ENCODE measurements around the gene TRHDE.

TRHDE gene

DNA sequence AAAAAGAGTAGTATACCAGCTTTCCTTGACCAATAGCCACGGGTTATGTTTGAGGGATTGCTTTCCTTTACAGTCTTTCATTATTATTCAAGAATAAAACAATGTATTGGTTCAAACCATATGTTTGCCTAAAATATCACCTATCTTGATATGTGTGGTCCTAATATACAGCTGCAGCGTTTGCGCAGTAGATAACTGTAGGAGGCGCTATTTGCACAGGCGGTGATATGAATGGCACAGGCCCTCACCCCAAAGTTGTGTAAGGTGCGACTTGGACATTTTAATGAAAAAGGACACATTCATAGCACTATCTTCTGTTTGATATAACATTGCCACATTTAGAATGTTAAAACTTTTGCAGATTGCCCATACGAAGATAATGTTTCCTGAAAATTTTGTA, 298.4 kb downstream of the TRHDE start:
- H3K9me3 ChIP-seq (ENCODE audit: control insufficient read depth, insufficient read depth, low read depth, low read length), result no peaks in the 10 kb centered on the region
- H3K4me3 ChIP-seq (ENCODE audit: low read depth, low read length), result no peak overlapping the region
- H3K27ac ChIP-seq (ENCODE audit: extremely low read depth, low read depth, low read length), result no peak overlapping the region
- TF ChIP-seq, protein P1, sequence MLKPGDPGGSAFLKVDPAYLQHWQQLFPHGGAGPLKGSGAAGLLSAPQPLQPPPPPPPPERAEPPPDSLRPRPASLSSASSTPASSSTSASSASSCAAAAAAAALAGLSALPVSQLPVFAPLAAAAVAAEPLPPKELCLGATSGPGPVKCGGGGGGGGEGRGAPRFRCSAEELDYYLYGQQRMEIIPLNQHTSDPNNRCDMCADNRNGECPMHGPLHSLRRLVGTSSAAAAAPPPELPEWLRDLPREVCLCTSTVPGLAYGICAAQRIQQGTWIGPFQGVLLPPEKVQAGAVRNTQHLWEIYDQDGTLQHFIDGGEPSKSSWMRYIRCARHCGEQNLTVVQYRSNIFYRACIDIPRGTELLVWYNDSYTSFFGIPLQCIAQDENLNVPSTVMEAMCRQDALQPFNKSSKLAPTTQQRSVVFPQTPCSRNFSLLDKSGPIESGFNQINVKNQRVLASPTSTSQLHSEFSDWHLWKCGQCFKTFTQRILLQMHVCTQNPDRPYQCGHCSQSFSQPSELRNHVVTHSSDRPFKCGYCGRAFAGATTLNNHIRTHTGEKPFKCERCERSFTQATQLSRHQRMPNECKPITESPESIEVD (tag by site-specific recombination; IDR thresholded peaks at IDR 0.05), result no peak
- TF ChIP-seq ZNF654 (tag by site-specific recombination; IDR thresholded peaks at IDR 0.05; ENCODE audit: low read depth) (peak; percentile 33), ZNF660 (tag by site-specific recombination; IDR thresholded peaks at IDR 0.05) (no peak)
- POLR2A ChIA-PET, result no interaction called here
- no peaks in the 10 kb centered on the region for H3K36me3 ChIP-seq (ENCODE audit: control insufficient read depth in 2 of 2, insufficient read depth in 1 of 2, low read length in 2 of 2)
- H3K4me1 ChIP-seq (ENCODE audit: control insufficient read depth, insufficient read depth, low read length), result no peaks in the 10 kb centered on the region
- CTCF ChIA-PET, result no interaction called here

- Histone ChIP-seq H3K36me3 (ENCODE audit: control insufficient read depth in 2 of 2, insufficient read depth in 1 of 2, low read length in 2 of 2) (no peaks in the 10 kb centered on the region), H3K4me3 (ENCODE audit: low read depth, low read length) (no peak overlapping the region), H3K27ac (ENCODE audit: extremely low read depth, low read depth, low read length) (no peak overlapping the region), H3K4me1 (ENCODE audit: control insufficient read depth, insufficient read depth, low read length) (no peaks in the 10 kb centered on the region), H3K9me3 (ENCODE audit: control insufficient read depth, insufficient read depth, low read depth, low read length) (no peaks in the 10 kb centered on the region)
- ChIA-PET CTCF (no interaction called here), POLR2A (no interaction called here)
- TF ChIP-seq SP7 (tag by site-specific recombination; IDR thresholded peaks at IDR 0.05), result no peak
- no peak for TF ChIP-seq ZNF16 (tag by site-specific recombination; IDR thresholded peaks at IDR 0.05; ENCODE audit: low read depth)
- TF ChIP-seq ZNF610 (tag by site-specific recombination; IDR thresholded peaks at IDR 0.05; ENCODE audit: borderline replicate concordance), result no peak
- TF ChIP-seq ZNF121 (tag by site-specific recombination; IDR thresholded peaks at IDR 0.05), result no peak
- TF ChIP-seq ZFHX2 (tag by site-specific recombination; conservative IDR thresholded peaks at IDR 0.05), result no peak
These were observed 302.0 kb downstream of the TRHDE start for GRCh38 chr12:72574138-72574537.

- TF ChIP-seq ZNF37A (tag by site-specific recombination; IDR thresholded peaks at IDR 0.05), result no peak
- no peak for TF ChIP-seq ZNF596 (tag by site-specific recombination; IDR thresholded peaks at IDR 0.05)
- no peaks in the 10 kb centered on the region for H3K9me3 ChIP-seq (ENCODE audit: control insufficient read depth, insufficient read depth, low read depth, low read length)
- no peaks in the 10 kb centered on the region for H3K36me3 ChIP-seq (ENCODE audit: control insufficient read depth in 2 of 2, insufficient read depth in 1 of 2, low read length in 2 of 2)
- H3K27ac ChIP-seq (ENCODE audit: extremely low read depth, low read depth, low read length), result no peak overlapping the region
- H3K4me1 ChIP-seq (ENCODE audit: control insufficient read depth, insufficient read depth, low read length), result no peaks in the 10 kb centered on the region
- POLR2A ChIA-PET, result no interaction called here
- CTCF ChIA-PET, result no interaction called here
- H3K4me3 ChIP-seq (ENCODE audit: low read depth, low read length), result no peak overlapping the region
These were observed 306.2 kb downstream of the TRHDE start for GRCh38 chr12:72578327-72578726.

DNA sequence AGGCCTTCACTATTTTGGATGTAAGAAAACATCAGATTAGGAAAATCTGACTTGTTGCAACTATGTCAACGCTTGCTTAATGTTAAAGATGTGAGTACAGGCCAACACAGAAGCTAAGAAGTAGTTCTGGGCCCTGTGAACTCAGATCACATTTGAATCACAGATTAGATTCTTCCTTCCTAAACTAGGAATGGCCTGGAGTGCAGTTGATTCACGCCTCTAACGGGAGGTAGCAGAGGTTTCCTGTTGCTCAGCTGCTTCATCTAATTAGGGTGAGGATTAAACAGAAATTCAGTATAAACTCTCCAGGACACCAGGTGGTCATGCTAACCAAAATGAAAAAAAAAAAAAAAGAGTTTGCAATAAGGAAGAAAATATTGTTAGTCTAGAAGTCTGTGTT, 314.3 kb downstream of the TRHDE start:
- POLR2A ChIA-PET, result no interaction called here
- no peaks in the 10 kb centered on the region for H3K36me3 ChIP-seq (ENCODE audit: control insufficient read depth in 2 of 2, insufficient read depth in 1 of 2, low read length in 2 of 2)
- H3K4me1 ChIP-seq (ENCODE audit: control insufficient read depth, insufficient read depth, low read length), result no peaks in the 10 kb centered on the region
- no peak for TF ChIP-seq ZNF146 (tag by site-specific recombination; IDR thresholded peaks at IDR 0.05)
- TF ChIP-seq ZNF777 (tag by site-specific recombination; IDR thresholded peaks at IDR 0.05; ENCODE audit: borderline replicate concordance), result no peak
- TF ChIP-seq ZNF654 (tag by site-specific recombination; IDR thresholded peaks at IDR 0.05; ENCODE audit: low read depth), result no peak
- TF ChIP-seq ZBTB7A (tag by site-specific recombination; IDR thresholded peaks at IDR 0.05; ENCODE audit: low read depth), result no peak
- TF ChIP-seq ZNF426 (tag by site-specific recombination; IDR thresholded peaks at IDR 0.05), result no peak
- no peak for TF ChIP-seq ZNF549 (tag by site-specific recombination; IDR thresholded peaks at IDR 0.05)
- no peak for TF ChIP-seq IKZF3 (tag by site-specific recombination; IDR thresholded peaks at IDR 0.05)
- no peak for TF ChIP-seq KLF16 (tag by site-specific recombination; IDR thresholded peaks at IDR 0.05)
- TF ChIP-seq ZBTB8A (tag by site-specific recombination; IDR thresholded peaks at IDR 0.05), result no peak
- CTCF ChIA-PET, result interaction anchor here (0.6 kb wide), 1 partner anchor 47 kb away, joined by 5 read pairs; no protein-coding TSS in a partner anchor
- H3K27ac ChIP-seq (ENCODE audit: extremely low read depth, low read depth, low read length), result no peak overlapping the region
- H3K9me3 ChIP-seq (ENCODE audit: control insufficient read depth, insufficient read depth, low read depth, low read length), result no peaks in the 10 kb centered on the region
- H3K4me3 ChIP-seq (ENCODE audit: low read depth, low read length), result no peak overlapping the region
